Endodermal cell (in vitro differentiated cells): Measurements from ENCODE around the gene KIAA1217. TPM values are rescaled to one million over a fixed set of nuclear protein-coding genes. Genes with fewer than 3 reads are reported as not detected.
"Not testable (repeated sequence)": the region's sequence is repeated elsewhere in the genome, so short reads cannot be mapped to it uniquely, and the experiment has no call there.

Experiments used
- DNase-seq: peaks from one replicate; pipeline ENCODE4 v3.0.0-alpha.2; 2017
- H3K27ac ChIP-seq: 2 replicates; pipeline ENCODE4 v1.5.1; 2013; ENCODE audit warnings: mild to moderate bottlenecking, low read depth, low read length, moderate library complexity
- H3K27me3 ChIP-seq: 2 replicates; pipeline ENCODE4 v1.6.1; 2013; ENCODE audit warnings: mild to moderate bottlenecking, low read length, moderate library complexity; ENCODE audit not compliant: insufficient read depth, control insufficient read depth, poor library complexity, severe bottlenecking
- H3K36me3 ChIP-seq: 2 replicates; pipeline ENCODE4 v1.7.0; 2013; ENCODE audit warnings: mild to moderate bottlenecking, low read length, moderate library complexity; ENCODE audit not compliant: control insufficient read depth, insufficient read depth
- H3K4me1 ChIP-seq: one replicate; pipeline ENCODE4 v1.7.0; 2013; ENCODE audit warnings: low read length; ENCODE audit not compliant: control insufficient read depth, insufficient read depth
- H3K4me3 ChIP-seq: 2 replicates; pipeline ENCODE4 v1.5.1; 2013; ENCODE audit warnings: mild to moderate bottlenecking, low read length, moderate library complexity
- H3K9ac ChIP-seq: 2 replicates; pipeline ENCODE4 v1.6.1; 2013; ENCODE audit warnings: mild to moderate bottlenecking, low read length, moderate library complexity; ENCODE audit not compliant: poor library complexity, severe bottlenecking; ENCODE audit errors: extremely low read depth
- H3K9me3 ChIP-seq: 2 replicates; pipeline ENCODE4 v1.6.1; 2013; ENCODE audit warnings: mild to moderate bottlenecking, low read length, moderate library complexity; ENCODE audit not compliant: control insufficient read depth
- H3K27ac Mint-ChIP-seq: 2 replicates; pipeline ENCODE4 v1.8.0; 2020; ENCODE audit warnings: mixed read lengths
- H3K27me3 Mint-ChIP-seq: 2 replicates; pipeline ENCODE4 v1.8.0; 2021; ENCODE audit warnings: mild to moderate bottlenecking, mixed read lengths; ENCODE audit not compliant: insufficient read depth
- H3K36me3 Mint-ChIP-seq: 2 replicates; pipeline ENCODE4 v1.8.0; 2020; ENCODE audit warnings: low read depth, mixed read lengths
- H3K4me1 Mint-ChIP-seq: 2 replicates; pipeline ENCODE4 v1.8.0; 2020; ENCODE audit warnings: mixed read lengths
- H3K4me3 Mint-ChIP-seq: 2 replicates; pipeline ENCODE4 v1.8.0; 2020; ENCODE audit warnings: mild to moderate bottlenecking, moderate library complexity, mixed read lengths
- H3K9me3 Mint-ChIP-seq: 2 replicates; pipeline ENCODE4 v1.8.0; 2020; ENCODE audit warnings: mild to moderate bottlenecking, mixed read lengths
- WGBS, 2 experiments: methylation state at CpG; one replicate each; pipeline versions ENCODE4 v1.1.5 to v1.1.7; 2013; ENCODE audit warnings: missing lambda C conversion rate in 2 of 2, mixed read lengths in 1 of 2; ENCODE audit not compliant: insufficient coverage in 1 of 2, insufficient read length in 1 of 2; 5-methylcytosine and 5-hydroxymethylcytosine counted together
- total RNA-seq, 2 donors: library from RNA; stranded (reverse); fragmentation: NEBNext Ultra II Directional in 1 of 2; extraction: Animal tissue kit (Norgen Biotek cat#: 25700) in 1 of 2; gene quantifications; 2 replicates in 1 of 2; 3 replicates in 1 of 2; pipeline ENCODE4 v1.2.1, GENCODE V29; 2021
- TF ChIP-seq, protein P1 (sequence below): fragments of 200-600 bp; sonication (generic); conservative IDR thresholded peaks from 2 replicates; pipeline ENCODE4 v1.5.0; 2021; ENCODE audit warnings: antibody characterized with exemption, mild to moderate bottlenecking

KIAA1217 gene
- total RNA-seq, 2 donors from 2014 or later, result 25.4 to 27.2 TPM

- Histone ChIP-seq H3K4me1 (no peaks in the 10 kb centered on the region), H3K9me3 (no peaks in the 10 kb centered on the region), H3K9ac (no peak overlapping the region), H3K27ac (no peak overlapping the region), H3K27me3 (no peaks in the 10 kb centered on the region), H3K36me3 (peaks cover 9% of the 10 kb centered on the region), H3K4me3 (no peak overlapping the region)
- Mint-ChIP-seq H3K27ac (no peak overlapping the region), H3K4me1 (peaks cover 6% of the 10 kb centered on the region), H3K9me3 (no peaks in the 10 kb centered on the region), H3K27me3 (no peaks in the 10 kb centered on the region), H3K4me3 (no peak overlapping the region), H3K36me3 (peaks cover 14% of the 10 kb centered on the region)
- TF ChIP-seq, protein P1, sequence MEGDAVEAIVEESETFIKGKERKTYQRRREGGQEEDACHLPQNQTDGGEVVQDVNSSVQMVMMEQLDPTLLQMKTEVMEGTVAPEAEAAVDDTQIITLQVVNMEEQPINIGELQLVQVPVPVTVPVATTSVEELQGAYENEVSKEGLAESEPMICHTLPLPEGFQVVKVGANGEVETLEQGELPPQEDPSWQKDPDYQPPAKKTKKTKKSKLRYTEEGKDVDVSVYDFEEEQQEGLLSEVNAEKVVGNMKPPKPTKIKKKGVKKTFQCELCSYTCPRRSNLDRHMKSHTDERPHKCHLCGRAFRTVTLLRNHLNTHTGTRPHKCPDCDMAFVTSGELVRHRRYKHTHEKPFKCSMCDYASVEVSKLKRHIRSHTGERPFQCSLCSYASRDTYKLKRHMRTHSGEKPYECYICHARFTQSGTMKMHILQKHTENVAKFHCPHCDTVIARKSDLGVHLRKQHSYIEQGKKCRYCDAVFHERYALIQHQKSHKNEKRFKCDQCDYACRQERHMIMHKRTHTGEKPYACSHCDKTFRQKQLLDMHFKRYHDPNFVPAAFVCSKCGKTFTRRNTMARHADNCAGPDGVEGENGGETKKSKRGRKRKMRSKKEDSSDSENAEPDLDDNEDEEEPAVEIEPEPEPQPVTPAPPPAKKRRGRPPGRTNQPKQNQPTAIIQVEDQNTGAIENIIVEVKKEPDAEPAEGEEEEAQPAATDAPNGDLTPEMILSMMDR, result no peak
- DNase-seq, result no peak
- WGBS, 2 experiments, result 76 to 100% methylated on average over 1 of the region's 1 CpG
Measured at GRCh38 chr10:24442234-24442633, 233.3 kb downstream of the KIAA1217 start.

- peaks cover 14% of the 10 kb centered on the region for H3K36me3 Mint-ChIP-seq
- not testable (repeated sequence) for H3K4me1 ChIP-seq, H3K4me3 Mint-ChIP-seq, H3K27ac Mint-ChIP-seq, H3K27ac ChIP-seq, H3K9me3 Mint-ChIP-seq, H3K27me3 ChIP-seq, H3K9ac ChIP-seq, H3K27me3 Mint-ChIP-seq, DNase-seq, H3K36me3 ChIP-seq, H3K4me3 ChIP-seq, H3K9me3 ChIP-seq, H3K4me1 Mint-ChIP-seq
- WGBS, 2 experiments, result 92% methylated on average over 2 of the region's 2 CpGs; no CpG with 5 or more reads in 1 of the 2 experiments
Measured at GRCh38 chr10:24442641-24443174, 233.8 kb downstream of the KIAA1217 start.

GRCh38 chr10:24444337-24444736 is 235.4 kb downstream of the KIAA1217 start:
- H3K9ac ChIP-seq, result no peak overlapping the region
- WGBS, 2 experiments, result 94 to 96% methylated on average over 4 of the region's 4 CpGs
- Mint-ChIP-seq H3K27ac (no peak overlapping the region), H3K4me3 (no peak overlapping the region), H3K9me3 (no peaks in the 10 kb centered on the region), H3K36me3 (peaks cover 14% of the 10 kb centered on the region), H3K27me3 (no peaks in the 10 kb centered on the region), H3K4me1 (peaks cover 6% of the 10 kb centered on the region)
- H3K4me1 ChIP-seq, result no peaks in the 10 kb centered on the region
- no peak overlapping the region for H3K4me3 ChIP-seq
- H3K9me3 ChIP-seq, result no peaks in the 10 kb centered on the region
- no peak for DNase-seq
- TF ChIP-seq, protein P1, result no peak
- H3K36me3 ChIP-seq, result peaks cover 3% of the 10 kb centered on the region
- H3K27ac ChIP-seq, result no peak overlapping the region
- H3K27me3 ChIP-seq, result no peaks in the 10 kb centered on the region

DNA sequence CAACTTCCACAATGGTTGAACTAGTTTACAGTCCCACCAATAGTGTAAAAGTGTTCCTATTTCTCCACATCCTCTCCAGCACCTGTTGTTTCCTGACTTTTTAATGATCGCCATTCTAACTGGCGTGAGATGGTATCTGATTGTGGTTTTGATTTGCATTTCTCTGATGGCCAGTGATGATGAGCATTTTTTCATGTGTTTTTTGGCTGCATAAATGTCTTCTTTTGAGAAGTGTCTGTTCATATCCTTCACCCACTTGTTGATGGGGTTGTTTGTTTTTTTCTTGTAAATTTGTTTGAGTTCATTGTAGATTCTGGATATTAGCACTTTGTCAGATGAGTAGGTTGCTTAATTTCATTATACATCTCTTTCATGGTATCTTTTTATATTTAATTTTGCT is 237.0 kb downstream of the KIAA1217 start:
- not testable (repeated sequence) for H3K36me3 ChIP-seq, H3K9me3 ChIP-seq, DNase-seq, H3K4me3 ChIP-seq, H3K9me3 Mint-ChIP-seq, H3K9ac ChIP-seq, H3K27me3 Mint-ChIP-seq, H3K36me3 Mint-ChIP-seq, H3K4me1 ChIP-seq, H3K27ac Mint-ChIP-seq, H3K27me3 ChIP-seq, H3K27ac ChIP-seq, H3K4me3 Mint-ChIP-seq
- H3K4me1 Mint-ChIP-seq, result peaks cover 11% of the 10 kb centered on the region
- WGBS, 2 experiments, result no CpG with 5 or more reads among the region's 2 CpGs
